ENCODE measurements around the gene CASKIN2. TPM values are rescaled to one million over a fixed set of nuclear protein-coding genes. Genes with fewer than 3 reads are reported as not detected.

CASKIN2 gene
- total and polyA plus RNA-seq, 2 experiments from 2014 or later = 18.1 to 31.2 TPM

- peaks cover 9% of the 10 kb centered on the region for H3K36me3 ChIP-seq
Measured at GRCh38 chr17:75518983-75519537, 3.7 kb upstream of the CASKIN2 start.

DNA sequence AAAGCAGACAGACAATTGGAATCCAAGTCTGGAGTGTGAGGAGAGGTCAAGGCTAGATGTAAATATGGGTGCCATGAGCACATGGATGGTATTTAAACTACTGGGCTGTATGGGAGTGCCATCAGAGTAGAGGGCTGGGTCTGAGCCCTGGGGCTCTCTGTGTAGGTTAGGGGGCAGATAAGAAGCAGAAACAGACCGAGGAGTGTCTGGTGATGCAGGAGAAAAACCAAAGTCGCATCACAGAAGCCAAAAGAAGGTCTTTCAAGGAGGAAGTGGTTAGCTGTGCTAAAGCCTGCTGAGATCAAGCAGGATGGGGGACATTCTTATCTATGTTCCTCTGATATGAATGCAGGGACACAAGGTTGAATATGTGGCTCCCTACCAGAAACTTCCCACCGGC lies 2.9 kb upstream of the CASKIN2 start:
- TF ChIP-seq, protein P1, sequence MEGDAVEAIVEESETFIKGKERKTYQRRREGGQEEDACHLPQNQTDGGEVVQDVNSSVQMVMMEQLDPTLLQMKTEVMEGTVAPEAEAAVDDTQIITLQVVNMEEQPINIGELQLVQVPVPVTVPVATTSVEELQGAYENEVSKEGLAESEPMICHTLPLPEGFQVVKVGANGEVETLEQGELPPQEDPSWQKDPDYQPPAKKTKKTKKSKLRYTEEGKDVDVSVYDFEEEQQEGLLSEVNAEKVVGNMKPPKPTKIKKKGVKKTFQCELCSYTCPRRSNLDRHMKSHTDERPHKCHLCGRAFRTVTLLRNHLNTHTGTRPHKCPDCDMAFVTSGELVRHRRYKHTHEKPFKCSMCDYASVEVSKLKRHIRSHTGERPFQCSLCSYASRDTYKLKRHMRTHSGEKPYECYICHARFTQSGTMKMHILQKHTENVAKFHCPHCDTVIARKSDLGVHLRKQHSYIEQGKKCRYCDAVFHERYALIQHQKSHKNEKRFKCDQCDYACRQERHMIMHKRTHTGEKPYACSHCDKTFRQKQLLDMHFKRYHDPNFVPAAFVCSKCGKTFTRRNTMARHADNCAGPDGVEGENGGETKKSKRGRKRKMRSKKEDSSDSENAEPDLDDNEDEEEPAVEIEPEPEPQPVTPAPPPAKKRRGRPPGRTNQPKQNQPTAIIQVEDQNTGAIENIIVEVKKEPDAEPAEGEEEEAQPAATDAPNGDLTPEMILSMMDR (IDR thresholded peaks at IDR 0.05; ENCODE audit: low read depth, low read length) = no peak
- Histone ChIP-seq H3K27ac (no peak overlapping the region), H3K36me3 (peaks cover 9% of the 10 kb centered on the region), H3K9me3 (ENCODE audit: low read depth) (no peaks in the 10 kb centered on the region), H3K27me3 (no peaks in the 10 kb centered on the region), H3K4me1 (ENCODE audit: low read depth) (peaks cover 12% of the 10 kb centered on the region), H3K4me3 (no peak overlapping the region)
- DNase-seq (ENCODE audit: low read depth in 1 of 2, low spot score in 1 of 2) = no peak

More at GRCh38 chr17:75518983-75519537, 3.7 kb upstream of the CASKIN2 start:
- Histone ChIP-seq H3K4me1 (ENCODE audit: low read depth) (peaks cover 7% of the 10 kb centered on the region), H3K4me3 (no peak overlapping the region), H3K27ac (no peak overlapping the region), H3K27me3 (no peaks in the 10 kb centered on the region), H3K9me3 (ENCODE audit: low read depth) (no peaks in the 10 kb centered on the region)
- DNase-seq (ENCODE audit: low read depth in 1 of 2, low spot score in 1 of 2) = no peak
- TF ChIP-seq, protein P1 (IDR thresholded peaks at IDR 0.05; ENCODE audit: low read depth, low read length) = no peak

DNA sequence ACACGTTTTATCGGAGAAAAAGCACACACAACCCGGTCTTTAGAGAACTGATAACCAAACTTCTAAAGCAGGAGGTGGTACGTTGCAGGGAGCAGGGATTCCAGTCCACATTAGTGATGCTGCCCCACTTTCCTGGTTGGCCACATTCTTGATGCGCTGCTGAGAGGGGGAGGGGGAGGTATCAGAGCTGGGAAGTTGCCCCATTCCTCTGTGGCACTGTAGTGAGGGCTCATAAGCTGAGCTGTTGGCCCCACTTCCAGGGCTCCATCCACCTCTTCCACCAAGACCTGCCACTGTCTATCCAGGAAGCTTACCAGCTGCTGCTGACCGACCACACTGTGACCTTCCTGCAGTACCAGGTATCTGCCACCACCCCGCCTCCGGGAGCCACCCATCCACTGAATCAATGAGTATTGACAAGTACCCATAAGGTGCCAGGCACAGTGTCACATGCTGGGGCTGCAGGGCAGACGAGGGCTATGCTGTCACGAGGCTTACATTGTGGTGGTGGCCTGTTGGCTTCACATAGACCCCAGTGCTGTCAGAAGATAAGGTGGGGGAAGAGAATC lies 2.0 kb upstream of the CASKIN2 start:
- Histone ChIP-seq H3K4me3 (peak overlapping the region; percentile 50), H3K36me3 (peaks cover 8% of the 10 kb centered on the region), H3K27me3 (no peaks in the 10 kb centered on the region), H3K9me3 (ENCODE audit: low read depth) (no peaks in the 10 kb centered on the region), H3K27ac (peak overlapping the region; percentile 65), H3K4me1 (ENCODE audit: low read depth) (peaks cover 13% of the 10 kb centered on the region)
- no peak for DNase-seq (ENCODE audit: low read depth in 1 of 2, low spot score in 1 of 2)
- TF ChIP-seq, protein P1 (IDR thresholded peaks at IDR 0.05; ENCODE audit: low read depth, low read length) = no peak

DNA sequence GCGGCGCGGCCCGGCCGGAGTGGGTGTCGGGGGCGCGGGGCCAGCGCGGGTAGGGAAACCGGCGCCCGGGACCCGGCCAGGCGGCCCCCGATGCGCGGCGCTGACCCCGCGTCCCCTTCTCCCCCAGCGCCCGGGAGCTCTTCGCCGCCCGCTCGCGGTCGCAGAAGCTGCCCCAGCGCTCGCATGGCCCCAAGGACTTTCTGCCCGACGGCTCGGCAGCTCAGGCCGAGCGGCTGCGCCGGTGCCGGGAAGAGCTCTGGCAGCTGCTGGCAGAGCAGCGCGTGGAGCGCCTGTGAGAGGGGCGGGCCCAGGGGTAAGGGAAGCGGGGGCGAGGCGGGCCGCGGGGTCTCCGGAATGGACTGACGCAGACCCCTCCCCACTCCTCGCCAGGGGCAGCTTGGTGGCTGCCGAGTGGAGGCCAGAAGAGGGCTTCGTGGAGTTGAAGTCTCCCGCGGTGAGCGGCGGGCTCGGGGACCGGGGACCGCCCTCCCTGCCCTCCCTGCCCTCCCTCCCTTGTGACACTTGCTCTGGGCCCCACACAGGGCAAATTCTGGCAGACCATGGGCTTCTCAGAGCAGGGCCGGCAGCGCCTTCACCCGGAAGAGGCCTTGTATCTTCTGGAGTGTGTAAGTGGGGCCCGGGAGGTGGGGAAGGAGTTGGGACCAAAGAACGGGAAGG lies 1.4 kb upstream of the CASKIN2 start:
- Histone ChIP-seq H3K4me1 (ENCODE audit: low read depth) (peaks cover 19% of the 10 kb centered on the region), H3K27me3 (no peaks in the 10 kb centered on the region), H3K36me3 (peaks cover 5% of the 10 kb centered on the region), H3K27ac (peak overlapping the region; percentile 65), H3K9me3 (ENCODE audit: low read depth) (no peaks in the 10 kb centered on the region), H3K4me3 (peak overlapping the region; percentile 50)
- DNase-seq (ENCODE audit: low read depth in 1 of 2, low spot score in 1 of 2) = peak; percentile 27 to 74
- TF ChIP-seq, protein P1 (IDR thresholded peaks at IDR 0.05; ENCODE audit: low read depth, low read length) = no peak

DNA sequence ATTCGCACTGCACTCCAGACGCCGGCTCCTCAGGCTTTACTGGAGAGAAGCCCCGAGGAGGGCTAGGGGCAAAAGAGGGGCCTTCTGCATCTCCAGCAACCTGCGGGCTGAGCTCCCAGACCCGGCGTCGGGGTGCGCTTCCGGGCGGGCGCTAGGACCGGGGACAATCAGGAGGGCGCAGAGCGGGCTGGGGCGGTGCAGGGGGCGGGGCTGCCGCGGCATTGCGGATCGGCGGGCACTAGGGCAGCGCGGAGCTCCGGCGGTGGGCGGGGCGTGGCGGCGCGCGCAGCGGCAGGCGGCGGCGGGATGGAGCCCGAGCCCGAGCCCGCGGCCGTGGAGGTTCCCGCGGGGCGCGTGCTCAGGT lies 900 bp upstream of the CASKIN2 start, which contains the start of gene TSEN54:
Gene TSEN54 (plus strand): TSS at position 274 of the 364 bp plus-strand sequence. CDS start 33 bp downstream, at position 307.
- Histone ChIP-seq H3K9me3 (ENCODE audit: low read depth) (no peaks in the 10 kb centered on the region), H3K36me3 (peaks cover 1% of the 10 kb centered on the region), H3K4me1 (ENCODE audit: low read depth) (peaks cover 24% of the 10 kb centered on the region), H3K27ac (peak within 1 kb of the TSS; percentile 65), H3K27me3 (no peaks in the 10 kb centered on the region), H3K4me3 (peak within 1 kb of the TSS; percentile 50)
- DNase-seq (ENCODE audit: low read depth in 1 of 2, low spot score in 1 of 2) = peak; percentile 91 to 93
- TF ChIP-seq, protein P1 (IDR thresholded peaks at IDR 0.05; ENCODE audit: low read depth, low read length) = no peak
